Measurements from ENCODE around the gene LIPG. TPM values are rescaled to one million over a fixed set of nuclear protein-coding genes. Genes with fewer than 3 reads are reported as not detected.

Gene LIPG
- total RNA-seq, 1 experiment from 2014 or later, result 86.7 TPM

GRCh38 chr18:49566985-49567384 is 5.1 kb downstream of the LIPG start:
- Histone ChIP-seq H3K4me3 (ENCODE audit: low read depth, low read length) (no peak overlapping the region), H3K36me3 (ENCODE audit: control insufficient read depth, insufficient read depth, low read length) (no peaks in the 10 kb centered on the region), H3K9me3 (no peaks in the 10 kb centered on the region), H3K4me1 (no peaks in the 10 kb centered on the region), H3K27me3 (replicated peaks; ENCODE audit: control insufficient read depth, insufficient read depth, low read length) (no peaks in the 10 kb centered on the region)
- H3K4me1 Mint-ChIP-seq (ENCODE audit: low read depth, unreplicated experiment), result no peaks in the 10 kb centered on the region
- no peak for DNase-seq
- no TSS peak for BruUV-seq (replicated peaks)
- peaks cover 61% of the 10 kb centered on the region for H3K36me3 Mint-ChIP-seq (ENCODE audit: insufficient read depth, unreplicated experiment)
- ChIA-PET POLR2A (no interaction called here), CTCF (no interaction called here)
- H3K9me3 Mint-ChIP-seq (ENCODE audit: unreplicated experiment), result no peaks in the 10 kb centered on the region
- H3K27ac Mint-ChIP-seq (ENCODE audit: unreplicated experiment), result no peak overlapping the region
- H3K27me3 Mint-ChIP-seq (ENCODE audit: insufficient read depth, unreplicated experiment), result no peaks in the 10 kb centered on the region
- no peak overlapping the region for H3K4me3 Mint-ChIP-seq (ENCODE audit: unreplicated experiment)
- TF ChIP-seq, protein P1, sequence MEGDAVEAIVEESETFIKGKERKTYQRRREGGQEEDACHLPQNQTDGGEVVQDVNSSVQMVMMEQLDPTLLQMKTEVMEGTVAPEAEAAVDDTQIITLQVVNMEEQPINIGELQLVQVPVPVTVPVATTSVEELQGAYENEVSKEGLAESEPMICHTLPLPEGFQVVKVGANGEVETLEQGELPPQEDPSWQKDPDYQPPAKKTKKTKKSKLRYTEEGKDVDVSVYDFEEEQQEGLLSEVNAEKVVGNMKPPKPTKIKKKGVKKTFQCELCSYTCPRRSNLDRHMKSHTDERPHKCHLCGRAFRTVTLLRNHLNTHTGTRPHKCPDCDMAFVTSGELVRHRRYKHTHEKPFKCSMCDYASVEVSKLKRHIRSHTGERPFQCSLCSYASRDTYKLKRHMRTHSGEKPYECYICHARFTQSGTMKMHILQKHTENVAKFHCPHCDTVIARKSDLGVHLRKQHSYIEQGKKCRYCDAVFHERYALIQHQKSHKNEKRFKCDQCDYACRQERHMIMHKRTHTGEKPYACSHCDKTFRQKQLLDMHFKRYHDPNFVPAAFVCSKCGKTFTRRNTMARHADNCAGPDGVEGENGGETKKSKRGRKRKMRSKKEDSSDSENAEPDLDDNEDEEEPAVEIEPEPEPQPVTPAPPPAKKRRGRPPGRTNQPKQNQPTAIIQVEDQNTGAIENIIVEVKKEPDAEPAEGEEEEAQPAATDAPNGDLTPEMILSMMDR (IDR thresholded peaks at IDR 0.05; ENCODE audit: insufficient read depth in 1 of 2, low read depth in 1 of 2, low read length in 1 of 2, severe bottlenecking in 1 of 2, unreplicated experiment in 1 of 2), result no peak
- intact Hi-C loops (cut with micrococcal nuclease; ENCODE audit: unreplicated experiment), result no loop called here

DNA sequence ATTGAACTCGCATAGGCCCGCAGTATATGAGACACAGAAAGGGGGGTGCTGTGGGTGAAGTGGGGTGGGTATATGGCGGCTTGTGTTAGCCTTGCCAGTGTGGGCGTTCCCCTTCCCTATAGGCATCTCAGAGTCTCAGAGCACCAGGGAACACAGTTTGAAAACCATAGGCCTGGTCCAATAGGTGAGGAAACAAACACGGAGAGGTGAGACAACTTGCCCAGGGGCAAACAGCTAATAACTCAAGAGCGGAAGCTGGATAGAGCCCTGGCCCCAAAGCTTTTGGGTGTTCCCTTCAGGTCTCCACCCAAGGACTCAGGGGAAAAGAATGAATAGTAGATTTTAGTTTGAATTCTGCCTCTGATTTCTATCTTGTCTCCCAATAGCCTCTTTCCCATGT is 7.9 kb downstream of the LIPG start:
- Mint-ChIP-seq H3K4me3 (ENCODE audit: unreplicated experiment) (no peak overlapping the region), H3K36me3 (ENCODE audit: insufficient read depth, unreplicated experiment) (peaks cover 73% of the 10 kb centered on the region), H3K27me3 (ENCODE audit: insufficient read depth, unreplicated experiment) (no peaks in the 10 kb centered on the region), H3K4me1 (ENCODE audit: low read depth, unreplicated experiment) (no peaks in the 10 kb centered on the region), H3K27ac (ENCODE audit: unreplicated experiment) (no peak overlapping the region), H3K9me3 (ENCODE audit: unreplicated experiment) (no peaks in the 10 kb centered on the region)
- no TSS peak for BruUV-seq (replicated peaks)
- TF ChIP-seq, protein P1 (IDR thresholded peaks at IDR 0.05; ENCODE audit: insufficient read depth in 1 of 2, low read depth in 1 of 2, low read length in 1 of 2, severe bottlenecking in 1 of 2, unreplicated experiment in 1 of 2), result no peak
- ChIA-PET CTCF (no interaction called here), POLR2A (no interaction called here)
- no peak for DNase-seq
- Histone ChIP-seq H3K4me3 (ENCODE audit: low read depth, low read length) (no peak overlapping the region), H3K9me3 (no peaks in the 10 kb centered on the region), H3K36me3 (ENCODE audit: control insufficient read depth, insufficient read depth, low read length) (no peaks in the 10 kb centered on the region), H3K27me3 (replicated peaks; ENCODE audit: control insufficient read depth, insufficient read depth, low read length) (no peaks in the 10 kb centered on the region), H3K4me1 (no peaks in the 10 kb centered on the region)
- intact Hi-C loops (cut with micrococcal nuclease; ENCODE audit: unreplicated experiment), result no loop called here

GRCh38 chr18:49570836-49571235 is 9.0 kb downstream of the LIPG start:
- H3K27ac Mint-ChIP-seq (ENCODE audit: unreplicated experiment), result no peak overlapping the region
- ChIA-PET POLR2A (no interaction called here), CTCF (no interaction called here)
- H3K36me3 ChIP-seq (ENCODE audit: control insufficient read depth, insufficient read depth, low read length), result no peaks in the 10 kb centered on the region
- no TSS peak for BruUV-seq (replicated peaks)
- H3K4me3 ChIP-seq (ENCODE audit: low read depth, low read length), result no peak overlapping the region
- H3K27me3 ChIP-seq (replicated peaks; ENCODE audit: control insufficient read depth, insufficient read depth, low read length), result no peaks in the 10 kb centered on the region
- no peaks in the 10 kb centered on the region for H3K27me3 Mint-ChIP-seq (ENCODE audit: insufficient read depth, unreplicated experiment)
- peaks cover 79% of the 10 kb centered on the region for H3K36me3 Mint-ChIP-seq (ENCODE audit: insufficient read depth, unreplicated experiment)
- no peaks in the 10 kb centered on the region for H3K9me3 Mint-ChIP-seq (ENCODE audit: unreplicated experiment)
- H3K4me1 ChIP-seq, result no peaks in the 10 kb centered on the region
- TF ChIP-seq, protein P1 (IDR thresholded peaks at IDR 0.05; ENCODE audit: insufficient read depth in 1 of 2, low read depth in 1 of 2, low read length in 1 of 2, severe bottlenecking in 1 of 2, unreplicated experiment in 1 of 2), result no peak
- H3K4me1 Mint-ChIP-seq (ENCODE audit: low read depth, unreplicated experiment), result no peaks in the 10 kb centered on the region
- DNase-seq, result no peak
- intact Hi-C loops (cut with micrococcal nuclease; ENCODE audit: unreplicated experiment), result no loop called here
- no peak overlapping the region for H3K4me3 Mint-ChIP-seq (ENCODE audit: unreplicated experiment)
- H3K9me3 ChIP-seq, result no peaks in the 10 kb centered on the region
